CD4-positive, alpha-beta memory T cell (primary cell): ENCODE results near the gene SCN2B. TPM values are rescaled to one million over a fixed set of nuclear protein-coding genes. Genes with fewer than 3 reads are reported as not detected.

Experiments
- CTCF ChIA-PET: fragments of 350-600 bp; sonication (Branson Sonifier 250); formaldehyde crosslinking; loops from one replicate; lab custom pipeline; 2021; ENCODE audit warnings: inconsistent platforms; ENCODE audit not compliant: partially characterized antibody; lab: Charles Lee
- POLR2A ChIA-PET: fragments of 350-600 bp; sonication (Branson Sonifier 250); formaldehyde crosslinking; loops from one replicate; lab custom pipeline; 2021; ENCODE audit not compliant: partially characterized antibody; lab: Charles Lee
- DNase-seq, 5 donors: peaks; one replicate each; pipeline versions ENCODE4 v3.0.0 to v3.0.0-alpha.2; 2020 to 2022; ENCODE audit warnings: mixed read lengths in 1 of 5
- H3K27ac ChIP-seq: one replicate; pipeline ENCODE4 v1.7.0; 2013; ENCODE audit warnings: low read depth, low read length
- H3K27me3 ChIP-seq: 2 replicates; pipeline ENCODE4 v1.7.0; 2013; ENCODE audit warnings: mild to moderate bottlenecking, low read length, moderate library complexity; ENCODE audit not compliant: insufficient read depth
- H3K36me3 ChIP-seq: 2 replicates; pipeline ENCODE4 v1.7.0; 2013; ENCODE audit warnings: mild to moderate bottlenecking, low read length, moderate library complexity; ENCODE audit not compliant: insufficient read depth
- H3K4me1 ChIP-seq: 2 replicates; pipeline ENCODE4 v1.7.0; 2013; ENCODE audit warnings: mild to moderate bottlenecking, low read length, moderate library complexity; ENCODE audit not compliant: insufficient read depth
- H3K4me3 ChIP-seq, 2 donors: one replicate each; pipeline ENCODE4 v1.7.0; 2013; ENCODE audit warnings: low read length in 2 of 2, mild to moderate bottlenecking in 1 of 2
- H3K9me3 ChIP-seq, 2 donors: one replicate each; pipeline ENCODE4 v1.7.0; 2013; ENCODE audit warnings: low read length in 2 of 2, control low read depth in 1 of 2; ENCODE audit not compliant: control insufficient read depth in 1 of 2
- H3K27ac Mint-ChIP-seq, 7 donors: one replicate each; pipeline ENCODE4 v1.8.0; 2020 to 2021; ENCODE audit warnings: mixed read lengths in 7 of 7, mild to moderate bottlenecking in 6 of 7, inconsistent platforms in 3 of 7, moderate library complexity in 3 of 7
- H3K27me3 Mint-ChIP-seq, 2 donors: one replicate each; pipeline ENCODE4 v1.8.0; 2020 to 2021; ENCODE audit warnings: mixed read lengths in 2 of 2
- H3K36me3 Mint-ChIP-seq, 2 donors: one replicate each; pipeline ENCODE4 v1.8.0; 2020 to 2021; ENCODE audit warnings: mixed read lengths in 2 of 2, inconsistent platforms in 1 of 2, mild to moderate bottlenecking in 1 of 2
- H3K4me1 Mint-ChIP-seq, 4 donors: one replicate each; pipeline ENCODE4 v1.8.0; 2020 to 2021; ENCODE audit warnings: mixed read lengths in 4 of 4, mild to moderate bottlenecking in 1 of 4
- H3K4me3 Mint-ChIP-seq, 8 donors: one replicate each; pipeline ENCODE4 v1.8.0; 2020 to 2021; ENCODE audit warnings: mixed read lengths in 8 of 8, mild to moderate bottlenecking in 7 of 8, moderate library complexity in 6 of 8, inconsistent platforms in 3 of 8
- H3K9me3 Mint-ChIP-seq, 8 donors: one replicate each; pipeline ENCODE4 v1.8.0; 2020 to 2021; ENCODE audit warnings: mixed read lengths in 8 of 8, mild to moderate bottlenecking in 5 of 8, inconsistent platforms in 3 of 8, moderate library complexity in 1 of 8
- intact Hi-C: fragments of 100-400 bp; cut with micrococcal nuclease; formaldehyde crosslinking; loops from one replicate; pipeline ENCODE4 v1.15.1; 2023
- polyA plus RNA-seq, 2 donors: library from polyadenylated mRNA; unstranded; fragments of 300-500 nt; fragmentation: Illumina TruSeq; gene quantifications; one replicate each; pipeline ENCODE4 v1.2.3, GENCODE V29; 2021
- total RNA-seq, 2 experiments: library from RNA; stranded (reverse); gene quantifications; one replicate each; pipeline ENCODE4 v1.2.3, GENCODE V29; 2021

SCN2B gene
- total and polyA plus RNA-seq, 4 experiments from 2014 or later, result not detected

- H3K4me1 ChIP-seq, result peaks cover 5% of the 10 kb centered on the region
- Mint-ChIP-seq H3K4me3 (no peak overlapping the region), H3K4me1 (peaks cover 0 to under 1% (median under 1%) of the 10 kb centered on the region in 4 donors), H3K9me3 (peaks cover 0 to 1% (median 0%) of the 10 kb centered on the region in 8 donors), H3K27ac (no peak overlapping the region), H3K27me3 (peaks cover 12 to 15% of the 10 kb centered on the region in 2 donors), H3K36me3 (no peaks in the 10 kb centered on the region)
- H3K27me3 ChIP-seq, result no peaks in the 10 kb centered on the region
- H3K27ac ChIP-seq, result no peak overlapping the region
- no peak overlapping the region for H3K4me3 ChIP-seq
- ChIA-PET POLR2A (no interaction called here), CTCF (interaction anchor here (1.0 to 1.2 kb wide), 2 partner anchors 220 to 361 kb away, joined by 3 read pairs; no protein-coding TSS in a partner anchor)
- no peaks in the 10 kb centered on the region for H3K9me3 ChIP-seq
- intact Hi-C loops, result no loop called here
- no peak for DNase-seq
- H3K36me3 ChIP-seq, result no peaks in the 10 kb centered on the region
Observed at GRCh38 chr11:118166641-118167040, 9.8 kb downstream of the SCN2B start.

- no peaks in the 10 kb centered on the region for H3K36me3 ChIP-seq
- ChIA-PET POLR2A (no interaction called here), CTCF (no interaction called here)
- no peaks in the 10 kb centered on the region for H3K9me3 ChIP-seq
- Mint-ChIP-seq H3K4me1 (no peaks in the 10 kb centered on the region), H3K9me3 (peaks cover 0 to 1% (median 0%) of the 10 kb centered on the region in 8 donors), H3K36me3 (no peaks in the 10 kb centered on the region), H3K27ac (no peak overlapping the region), H3K4me3 (no peak overlapping the region), H3K27me3 (peaks cover 12 to 17% of the 10 kb centered on the region in 2 donors)
- no peak overlapping the region for H3K27ac ChIP-seq
- no peaks in the 10 kb centered on the region for H3K27me3 ChIP-seq
- intact Hi-C loops, result no loop called here
- DNase-seq, result no peak
- no peaks in the 10 kb centered on the region for H3K4me1 ChIP-seq
- no peak overlapping the region for H3K4me3 ChIP-seq
Observed at GRCh38 chr11:118164885-118165284, 11.6 kb downstream of the SCN2B start.

DNA sequence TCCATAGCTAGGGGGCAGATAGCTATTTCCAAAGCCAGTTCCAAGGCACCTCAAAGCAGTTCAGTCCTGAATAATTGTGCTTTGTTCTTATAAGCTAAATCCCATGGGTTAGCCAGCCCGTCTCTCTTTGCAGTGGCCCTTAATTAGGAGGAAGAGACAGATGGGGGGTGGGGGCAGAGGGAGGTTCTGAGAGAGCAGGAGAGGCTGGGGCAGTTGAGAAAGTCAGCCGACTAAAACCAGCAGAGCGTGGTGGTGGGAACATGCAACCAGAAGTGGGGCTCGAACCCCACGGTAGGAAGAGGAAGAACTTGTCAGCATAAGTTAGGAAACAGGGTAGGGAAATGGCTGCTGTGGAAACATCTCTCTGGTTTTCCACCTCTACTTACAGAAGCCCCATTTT is 12.9 kb downstream of the SCN2B start:
- Histone ChIP-seq H3K4me1 (no peaks in the 10 kb centered on the region), H3K27ac (no peak overlapping the region), H3K36me3 (no peaks in the 10 kb centered on the region), H3K27me3 (peaks cover 10% of the 10 kb centered on the region), H3K4me3 (no peak overlapping the region), H3K9me3 (no peaks in the 10 kb centered on the region)
- H3K4me1 Mint-ChIP-seq, result no peaks in the 10 kb centered on the region
- no peak for DNase-seq
- H3K9me3 Mint-ChIP-seq, result peaks cover 0 to 3% (median 0%) of the 10 kb centered on the region in 8 donors
- H3K36me3 Mint-ChIP-seq, result no peaks in the 10 kb centered on the region
- intact Hi-C loops, result no loop called here
- no peak overlapping the region for H3K27ac Mint-ChIP-seq
- peaks cover 14 to 24% of the 10 kb centered on the region in 2 donors for H3K27me3 Mint-ChIP-seq
- H3K4me3 Mint-ChIP-seq, result no peak overlapping the region
- POLR2A ChIA-PET, result no interaction called here
- CTCF ChIA-PET, result interaction anchor here (0.9 to 1.2 kb wide), 2 partner anchors 8 to 19 kb away, joined by 3 to 6 read pairs; no protein-coding TSS in a partner anchor

GRCh38 chr11:118162846-118163245 is 13.6 kb downstream of the SCN2B start:
- POLR2A ChIA-PET, result no interaction called here
- CTCF ChIA-PET, result interaction anchor here (0.9 kb wide), 1 partner anchor 9 kb away, joined by 6 read pairs; no protein-coding TSS in a partner anchor
- peaks cover 0 to under 1% (median 0%) of the 10 kb centered on the region in 4 donors for H3K4me1 Mint-ChIP-seq
- no peaks in the 10 kb centered on the region for H3K36me3 ChIP-seq
- H3K27ac ChIP-seq, result no peak overlapping the region
- H3K4me1 ChIP-seq, result no peaks in the 10 kb centered on the region
- peak overlapping the region in 1 of 7 donors; percentile 64 for H3K27ac Mint-ChIP-seq
- DNase-seq, result no peak
- H3K4me3 Mint-ChIP-seq, result no peak overlapping the region
- H3K27me3 Mint-ChIP-seq, result peaks cover 15 to 26% of the 10 kb centered on the region in 2 donors
- intact Hi-C loops, result no loop called here
- H3K27me3 ChIP-seq, result peaks cover 12% of the 10 kb centered on the region
- H3K36me3 Mint-ChIP-seq, result no peaks in the 10 kb centered on the region
- no peaks in the 10 kb centered on the region for H3K9me3 ChIP-seq
- no peak overlapping the region for H3K4me3 ChIP-seq
- peaks cover 0 to 3% (median 0%) of the 10 kb centered on the region in 8 donors for H3K9me3 Mint-ChIP-seq

- H3K9me3 ChIP-seq, result no peaks in the 10 kb centered on the region
- CTCF ChIA-PET, result no interaction called here
Observed at GRCh38 chr11:118161786-118162185, 14.7 kb downstream of the SCN2B start.

GRCh38 chr11:118157186-118157895 is 19.1 kb downstream of the SCN2B start:
- no peak overlapping the region for H3K4me3 Mint-ChIP-seq

More at GRCh38 chr11:118161786-118162185, 14.7 kb downstream of the SCN2B start:
- H3K36me3 Mint-ChIP-seq, result no peaks in the 10 kb centered on the region
- Histone ChIP-seq H3K4me1 (peaks cover 2% of the 10 kb centered on the region), H3K27ac (no peak overlapping the region), H3K27me3 (peaks cover 20% of the 10 kb centered on the region), H3K36me3 (no peaks in the 10 kb centered on the region), H3K4me3 (no peak overlapping the region)
- peaks cover 0 to 3% (median 0%) of the 10 kb centered on the region in 8 donors for H3K9me3 Mint-ChIP-seq
- H3K4me1 Mint-ChIP-seq, result peaks cover 0 to 9% (median 6%) of the 10 kb centered on the region in 4 donors
- peaks cover 17 to 33% of the 10 kb centered on the region in 2 donors for H3K27me3 Mint-ChIP-seq
- peak overlapping the region in 1 of 8 donors; percentile 18 for H3K4me3 Mint-ChIP-seq
- POLR2A ChIA-PET, result no interaction called here
- intact Hi-C loops, result no loop called here
- H3K27ac Mint-ChIP-seq, result peak overlapping the region in 1 of 7 donors; percentile 49
- DNase-seq, result no peak

GRCh38 chr11:118156531-118157185 is 19.8 kb downstream of the SCN2B start:
- POLR2A ChIA-PET, result no interaction called here
- intact Hi-C loops, result no loop called here
- peak overlapping the region in 2 of 8 donors; percentile 9 to 13 for H3K4me3 Mint-ChIP-seq

More at GRCh38 chr11:118157186-118157895, 19.1 kb downstream of the SCN2B start:
- peaks cover 0 to 3% (median 0%) of the 10 kb centered on the region in 8 donors for H3K9me3 Mint-ChIP-seq
- H3K4me1 Mint-ChIP-seq, result peaks cover 3 to 21% (median 15%) of the 10 kb centered on the region in 4 donors
- DNase-seq, result no peak
- Histone ChIP-seq H3K9me3 (no peaks in the 10 kb centered on the region), H3K4me3 (no peak overlapping the region), H3K27me3 (peaks cover 49% of the 10 kb centered on the region), H3K27ac (no peak overlapping the region), H3K36me3 (no peaks in the 10 kb centered on the region), H3K4me1 (peaks cover 13% of the 10 kb centered on the region)
- CTCF ChIA-PET, result interaction anchor here (0.9 to 3.4 kb wide), 3 partner anchors 11 to 14 kb away, joined by 3 to 27 read pairs (median 14); no protein-coding TSS in a partner anchor
- peaks cover 37 to 60% of the 10 kb centered on the region in 2 donors for H3K27me3 Mint-ChIP-seq
- POLR2A ChIA-PET, result no interaction called here
- no peak overlapping the region for H3K27ac Mint-ChIP-seq
- no peaks in the 10 kb centered on the region for H3K36me3 Mint-ChIP-seq
- intact Hi-C loops, result no loop called here

More at GRCh38 chr11:118156531-118157185, 19.8 kb downstream of the SCN2B start:
- Histone ChIP-seq H3K27ac (no peak overlapping the region), H3K36me3 (no peaks in the 10 kb centered on the region), H3K4me1 (peaks cover 13% of the 10 kb centered on the region), H3K27me3 (peaks cover 56% of the 10 kb centered on the region), H3K4me3 (no peak overlapping the region), H3K9me3 (no peaks in the 10 kb centered on the region)
- Mint-ChIP-seq H3K36me3 (no peaks in the 10 kb centered on the region), H3K27ac (no peak overlapping the region), H3K4me1 (peaks cover 3 to 21% (median 15%) of the 10 kb centered on the region in 4 donors), H3K9me3 (peaks cover 0 to 2% (median 0%) of the 10 kb centered on the region in 8 donors), H3K27me3 (peaks cover 33 to 60% of the 10 kb centered on the region in 2 donors)
- DNase-seq, result peak in 3 of 5 donors; percentile 7 to 32 (median 18)
- CTCF ChIA-PET, result interaction anchor here (0.9 to 3.4 kb wide), 3 partner anchors 10 to 15 kb away, joined by 3 to 27 read pairs (median 14); no protein-coding TSS in a partner anchor
